ENCODE data around the gene HS3ST4.
A peak's percentile ranks its signal among the peaks of the same experiment; 100 is the strongest.

Gene HS3ST4

GRCh38 chr16:25823891-25824290 is 132.1 kb downstream of the HS3ST4 start:
- no peak for DNase-seq (ENCODE audit: low read depth in 2 of 2)

DNA sequence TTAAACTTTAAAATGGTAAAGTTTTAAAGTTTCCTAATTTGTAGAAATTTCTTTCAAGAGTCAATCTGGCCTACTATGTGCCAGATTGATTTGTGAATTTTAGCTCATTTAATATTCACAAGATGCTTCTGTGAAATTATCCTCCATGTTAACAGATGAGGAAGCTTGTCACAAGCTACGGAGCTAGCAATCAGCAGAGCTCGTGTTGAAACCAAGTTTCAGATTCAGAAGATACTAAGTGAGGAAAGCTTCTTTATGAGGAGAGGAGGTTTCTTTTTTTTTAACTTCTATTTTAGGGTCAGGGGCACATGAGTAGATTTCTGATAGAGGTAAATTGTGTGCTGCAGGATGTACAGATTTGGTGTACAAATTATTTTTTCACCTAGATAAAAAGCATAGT is 135.9 kb downstream of the HS3ST4 start:
- DNase-seq (ENCODE audit: low read depth in 2 of 2): no peak

GRCh38 chr16:25828510-25828909 is 136.8 kb downstream of the HS3ST4 start:
- DNase-seq (ENCODE audit: low read depth in 2 of 2): no peak

- DNase-seq (ENCODE audit: low read depth in 2 of 2): no peak
These were observed 140.5 kb downstream of the HS3ST4 start for GRCh38 chr16:25832291-25832690.

DNA sequence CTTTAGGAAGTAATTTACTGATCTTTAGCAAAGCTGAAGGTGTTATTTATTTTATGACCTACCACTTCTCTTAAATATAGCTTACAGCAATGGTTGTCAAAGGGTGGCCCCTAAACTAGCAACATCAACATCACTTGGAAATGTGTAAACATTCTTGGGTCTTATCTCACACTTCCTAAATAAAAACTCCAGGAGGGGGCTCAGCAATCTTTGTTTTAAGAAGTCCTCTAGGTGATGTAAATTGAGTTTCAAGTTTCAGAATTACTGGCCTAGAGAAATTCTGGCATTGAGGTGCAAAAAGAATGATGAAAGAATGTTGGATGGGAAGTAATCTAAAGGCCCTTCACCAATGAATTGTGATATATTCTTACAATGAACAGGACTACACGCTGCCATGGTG is 142.3 kb downstream of the HS3ST4 start:
- no peak for DNase-seq (ENCODE audit: low read depth in 2 of 2)

GRCh38 chr16:25835126-25835525 is 143.4 kb downstream of the HS3ST4 start:
- no peak for DNase-seq (ENCODE audit: low read depth in 2 of 2)

- DNase-seq (ENCODE audit: low read depth in 2 of 2): peak in 1 of 2 donors; percentile 2
These were observed 147.0 kb downstream of the HS3ST4 start for GRCh38 chr16:25838724-25839186.

GRCh38 chr16:25841761-25842160 is 150.0 kb downstream of the HS3ST4 start:
- DNase-seq (ENCODE audit: low read depth in 2 of 2): no peak

GRCh38 chr16:25845901-25846300 is 154.1 kb downstream of the HS3ST4 start:
- no peak for DNase-seq (ENCODE audit: low read depth in 2 of 2)

- DNase-seq (ENCODE audit: low read depth in 2 of 2): no peak
These were observed 162.4 kb downstream of the HS3ST4 start for GRCh38 chr16:25854141-25854540.

DNA sequence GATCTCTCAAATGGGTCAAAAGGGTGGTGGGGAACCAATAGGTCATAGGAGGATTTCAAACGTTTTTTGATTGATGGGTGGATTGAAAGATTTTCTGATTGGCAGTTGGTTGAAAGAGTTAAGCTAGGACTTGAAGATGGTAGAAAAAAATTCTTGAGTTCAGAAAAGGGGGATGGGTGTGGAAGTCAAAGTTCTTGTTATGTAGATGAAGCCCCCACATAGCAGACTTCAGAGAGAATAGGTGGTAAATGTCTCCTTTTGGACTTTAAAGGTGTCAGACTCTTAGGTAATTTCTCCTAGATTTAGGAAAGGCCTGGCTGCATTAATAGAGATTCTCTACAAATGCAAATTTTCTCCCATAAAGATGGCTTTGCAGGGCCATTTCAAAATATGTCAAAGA is 163.3 kb downstream of the HS3ST4 start:
- no peak for DNase-seq (ENCODE audit: low read depth in 2 of 2)

DNA sequence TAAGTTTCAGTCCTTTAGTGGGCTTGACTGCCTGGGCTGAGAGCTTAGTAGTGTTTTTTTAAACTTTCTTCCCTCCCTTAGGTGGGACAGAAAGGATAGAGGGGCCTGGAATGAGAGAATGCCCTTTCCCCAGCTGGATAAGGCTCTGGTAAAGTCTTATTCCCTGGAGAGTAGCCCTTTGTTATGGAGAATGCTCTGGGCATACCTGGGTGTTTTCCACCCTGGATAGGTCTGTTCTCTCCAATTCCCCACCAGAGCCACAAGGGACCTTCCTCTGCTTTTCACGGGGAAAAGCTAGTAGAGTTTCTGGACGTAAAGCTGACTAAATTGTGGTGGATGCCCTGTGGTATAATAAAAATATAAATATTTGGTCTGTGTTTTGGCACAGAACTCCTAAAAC is 164.1 kb downstream of the HS3ST4 start:
- no peak for DNase-seq (ENCODE audit: low read depth in 2 of 2)

- DNase-seq (ENCODE audit: low read depth in 2 of 2): no peak
These were observed 167.9 kb downstream of the HS3ST4 start for GRCh38 chr16:25859645-25860044.

DNA sequence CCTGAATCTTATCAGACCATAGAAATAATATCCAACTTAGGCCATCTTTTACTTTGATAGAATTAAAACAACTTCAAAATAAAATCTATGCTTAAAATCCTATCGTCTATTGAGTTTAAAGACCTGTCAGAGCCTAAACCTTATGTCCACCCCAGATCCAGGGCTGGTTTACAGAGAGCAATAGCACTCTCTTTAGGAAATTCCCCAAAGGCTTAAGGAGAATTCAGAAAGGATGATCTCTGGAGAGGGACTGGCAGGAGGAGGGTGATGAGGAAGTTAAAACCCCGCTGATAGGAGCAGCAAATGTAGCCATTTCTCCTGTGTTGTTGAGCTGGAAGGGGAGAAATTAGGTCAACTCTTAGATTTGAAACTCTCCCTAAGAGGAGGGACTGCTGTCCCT is 175.3 kb downstream of the HS3ST4 start:
- no peak for DNase-seq (ENCODE audit: low read depth in 2 of 2)

DNA sequence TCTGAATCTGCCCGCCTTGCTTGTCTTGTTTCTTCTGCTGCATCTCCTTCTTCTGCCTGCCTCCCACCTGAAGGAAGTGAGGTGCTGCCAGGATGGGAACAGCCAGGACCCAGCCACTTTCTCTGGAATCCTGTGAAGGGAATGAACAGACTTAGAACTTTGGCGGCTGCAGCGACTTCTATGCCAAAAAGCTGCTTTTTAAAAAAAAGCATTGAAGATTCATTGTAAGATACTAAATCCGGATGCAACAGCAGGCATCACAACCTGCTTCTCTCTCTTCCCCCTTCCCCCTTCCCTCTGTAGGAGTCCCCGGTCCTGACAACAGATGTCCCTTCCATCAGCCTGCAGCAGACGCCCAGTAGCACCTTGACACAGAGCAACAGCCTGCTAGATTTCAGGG is 176.3 kb downstream of the HS3ST4 start:
- no peak for DNase-seq (ENCODE audit: low read depth in 2 of 2)

DNA sequence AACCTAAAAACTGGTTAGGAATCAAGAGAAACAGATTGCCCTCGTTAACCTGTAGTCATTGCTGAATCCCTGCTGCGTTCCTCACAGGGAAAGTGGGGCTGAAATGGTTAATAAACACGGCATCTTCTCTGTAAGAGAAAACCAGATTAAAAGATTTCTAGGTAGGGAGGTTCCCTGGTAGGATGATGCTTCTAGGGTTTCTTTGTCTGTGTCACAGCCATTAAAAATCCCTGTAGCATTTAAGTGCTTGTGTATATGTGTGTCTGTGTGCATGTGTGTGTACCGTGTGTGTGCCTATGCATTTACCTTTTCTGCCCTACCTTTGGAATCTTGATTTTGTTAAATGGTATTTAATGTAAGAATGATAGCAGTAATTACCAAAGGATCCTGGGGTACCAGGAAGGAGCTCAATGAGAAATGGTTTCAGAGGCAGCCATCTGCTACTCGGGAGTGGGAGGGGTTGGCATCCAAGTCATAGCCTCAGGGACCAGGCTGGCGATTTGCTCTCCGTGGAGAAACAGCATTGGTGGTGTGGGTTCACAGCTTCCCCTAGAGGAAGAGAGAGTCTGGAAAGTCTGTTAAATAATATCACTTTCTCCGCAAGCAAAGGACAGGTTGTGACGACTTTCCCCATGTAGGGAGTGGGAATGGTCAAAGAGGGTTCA is 177.1 kb downstream of the HS3ST4 start:
- DNase-seq (ENCODE audit: low read depth in 2 of 2): no peak

- DNase-seq (ENCODE audit: low read depth in 2 of 2): no peak
These were observed 180.8 kb downstream of the HS3ST4 start for GRCh38 chr16:25872369-25873070.

- DNase-seq (ENCODE audit: low read depth in 2 of 2): no peak
These were observed 182.4 kb downstream of the HS3ST4 start for GRCh38 chr16:25874196-25874595.

DNA sequence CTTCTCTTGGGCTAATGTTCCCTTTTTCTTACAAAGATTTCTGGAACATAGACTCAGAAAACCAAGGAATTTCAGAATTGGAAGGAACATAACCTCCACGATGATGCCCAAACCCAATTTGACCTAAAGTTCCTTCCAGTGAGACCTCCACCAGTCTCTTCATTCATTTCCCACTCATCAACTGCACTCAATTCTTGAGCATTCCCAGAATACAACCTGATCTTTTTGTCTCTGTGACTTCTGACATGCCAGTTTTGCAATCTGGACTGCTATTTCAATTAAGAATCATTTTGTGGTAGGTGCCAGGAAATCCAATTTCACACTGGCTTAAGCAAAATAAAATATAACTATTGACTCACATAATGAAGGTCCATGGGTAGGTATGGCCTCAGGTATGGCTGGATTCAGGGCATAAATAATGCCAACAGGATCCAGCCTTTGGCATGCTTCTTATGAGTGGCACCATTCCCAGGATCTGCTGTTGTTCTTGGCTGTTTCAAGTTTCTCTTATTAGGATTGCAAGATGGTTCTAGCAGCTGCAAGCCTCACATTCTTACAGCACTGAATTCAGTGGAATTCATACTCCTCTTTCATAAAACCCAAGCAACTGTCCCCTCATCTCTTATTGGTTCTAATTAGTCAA is 184.3 kb downstream of the HS3ST4 start:
- DNase-seq (ENCODE audit: low read depth in 2 of 2): no peak

GRCh38 chr16:25877103-25877502 is 185.3 kb downstream of the HS3ST4 start:
- DNase-seq (ENCODE audit: low read depth in 2 of 2): no peak

DNA sequence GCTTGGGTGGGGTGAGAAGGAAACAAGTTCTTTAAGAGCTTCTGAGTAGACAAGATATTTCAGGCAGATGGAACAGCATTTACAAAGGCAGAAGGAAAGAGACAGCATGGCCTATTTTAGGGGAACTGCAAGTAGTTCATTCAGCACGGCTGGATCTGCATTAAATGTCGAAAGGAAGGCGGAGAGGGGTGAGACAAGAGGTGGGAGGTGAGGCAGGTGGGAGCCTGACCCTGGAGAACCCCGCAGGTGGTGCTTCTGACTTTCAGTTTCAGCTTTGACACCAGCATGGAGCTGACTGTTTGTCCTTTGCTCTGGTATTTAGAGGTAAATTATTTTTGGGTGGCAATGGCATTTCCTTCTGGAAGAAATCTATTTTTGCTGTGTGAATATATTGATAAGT is 194.8 kb downstream of the HS3ST4 start:
- DNase-seq (ENCODE audit: low read depth in 2 of 2): no peak

DNA sequence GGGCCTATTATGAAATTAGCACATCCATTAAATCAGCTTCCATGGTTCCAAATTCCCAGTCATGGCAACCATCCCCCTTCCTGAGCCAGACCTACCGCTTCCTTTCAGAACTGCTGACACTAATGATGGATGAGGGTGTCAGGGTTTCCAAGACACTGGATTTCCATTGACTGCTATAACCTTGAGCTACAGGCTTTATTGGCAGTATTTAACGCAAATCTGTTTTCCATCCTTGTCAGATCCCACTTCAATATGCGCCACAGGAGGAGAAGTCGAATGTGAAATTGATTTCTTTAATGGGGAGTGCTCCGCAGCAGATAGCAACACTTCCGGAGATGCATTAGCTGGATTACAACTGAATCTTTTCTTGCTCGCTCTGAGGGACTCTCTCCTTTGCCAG is 197.1 kb downstream of the HS3ST4 start:
- no peak for DNase-seq (ENCODE audit: low read depth in 2 of 2)

- no peak for DNase-seq (ENCODE audit: low read depth in 2 of 2)
These were observed 201.6 kb downstream of the HS3ST4 start for GRCh38 chr16:25893332-25893731.

Measured in stimulated activated CD8-positive, alpha-beta memory T cell treated with anti-CD3 and anti-CD28 coated beads, Interleukin-7, amount 100 ng/mL, for 4 hours (primary cell).